Upper lobe of right lung (tissue), 1 donor: ENCODE data around the gene DIP2C. TPM values are rescaled to one million over a fixed set of nuclear protein-coding genes. Genes with fewer than 3 reads are reported as not detected.
"Not testable (repeated sequence)": the region's sequence is repeated elsewhere in the genome, so short reads cannot be mapped to it uniquely, and the experiment has no call there.

Source experiments
- ATAC-seq: fragments of 200-7000 bp; cut with Tn5 transposase; one replicate; pipeline ENCODE4 v1.9.1; 2020; ENCODE audit warnings: mild to moderate bottlenecking, moderate library complexity
- DNase-seq: peaks from one replicate; pipeline ENCODE4 v3.0.0-alpha.2; 2020
- H3K27ac ChIP-seq: fragments of 200-600 bp; one replicate; pipeline ENCODE4 v1.8.0; 2022
- H3K27me3 ChIP-seq: fragments of 200-600 bp; one replicate; pipeline ENCODE4 v1.8.0; 2022; ENCODE audit warnings: mild to moderate bottlenecking
- H3K36me3 ChIP-seq: fragments of 200-600 bp; one replicate; pipeline ENCODE4 v1.8.0; 2022
- H3K4me1 ChIP-seq: fragments of 200-600 bp; one replicate; pipeline ENCODE4 v1.8.0; 2022
- H3K4me3 ChIP-seq: fragments of 200-600 bp; one replicate; pipeline ENCODE4 v1.8.0; 2022; ENCODE audit warnings: mild to moderate bottlenecking
- H3K9me3 ChIP-seq: fragments of 200-600 bp; one replicate; pipeline ENCODE4 v1.8.0; 2022
- CTCF ChIP-seq: fragments of 200-600 bp; IDR thresholded peaks from one replicate; pipeline ENCODE4 v1.8.0; 2022; ENCODE audit warnings: antibody characterized with exemption
- intact Hi-C: fragments of 100-400 bp; cut with DNase I; formaldehyde crosslinking; loops from one replicate; pipeline ENCODE4 v1.11.0; 2022
- total RNA-seq: library from RNA; stranded (reverse); fragmentation: NEBNext Ultra II Directional; extraction: Animal tissue kit (Norgen Biotek cat#: 25700); gene quantifications from one replicate; pipeline ENCODE4 v1.2.1, GENCODE V29; 2021
- donor health status: DM: no; HTN: yes; CAD: no; lungs with severe emphysema.

Gene DIP2C
- total RNA-seq, 1 donor from 2014 or later, result 17.3 TPM

- Histone ChIP-seq H3K9me3 (no peaks in the 10 kb centered on the region), H3K27me3 (no peaks in the 10 kb centered on the region), H3K4me1 (peaks cover 17% of the 10 kb centered on the region), H3K27ac (no peak overlapping the region), H3K36me3 (no peaks in the 10 kb centered on the region), H3K4me3 (no peak overlapping the region)
- no peak for TF ChIP-seq CTCF
- intact Hi-C loops, result no loop called here
- DNase-seq (no peak), ATAC-seq (no peak)
These were observed 34.3 kb downstream of the DIP2C start for GRCh38 chr10:655184-655583.

GRCh38 chr10:654647-654996, 34.8 kb downstream of the DIP2C start:
- Histone ChIP-seq H3K27ac (no peak overlapping the region), H3K4me3 (no peak overlapping the region), H3K27me3 (no peaks in the 10 kb centered on the region), H3K36me3 (no peaks in the 10 kb centered on the region), H3K4me1 (peaks cover 20% of the 10 kb centered on the region), H3K9me3 (no peaks in the 10 kb centered on the region)
- TF ChIP-seq CTCF, result no peak
- ATAC-seq (no peak), DNase-seq (no peak)
- intact Hi-C loops, result no loop called here

DNA sequence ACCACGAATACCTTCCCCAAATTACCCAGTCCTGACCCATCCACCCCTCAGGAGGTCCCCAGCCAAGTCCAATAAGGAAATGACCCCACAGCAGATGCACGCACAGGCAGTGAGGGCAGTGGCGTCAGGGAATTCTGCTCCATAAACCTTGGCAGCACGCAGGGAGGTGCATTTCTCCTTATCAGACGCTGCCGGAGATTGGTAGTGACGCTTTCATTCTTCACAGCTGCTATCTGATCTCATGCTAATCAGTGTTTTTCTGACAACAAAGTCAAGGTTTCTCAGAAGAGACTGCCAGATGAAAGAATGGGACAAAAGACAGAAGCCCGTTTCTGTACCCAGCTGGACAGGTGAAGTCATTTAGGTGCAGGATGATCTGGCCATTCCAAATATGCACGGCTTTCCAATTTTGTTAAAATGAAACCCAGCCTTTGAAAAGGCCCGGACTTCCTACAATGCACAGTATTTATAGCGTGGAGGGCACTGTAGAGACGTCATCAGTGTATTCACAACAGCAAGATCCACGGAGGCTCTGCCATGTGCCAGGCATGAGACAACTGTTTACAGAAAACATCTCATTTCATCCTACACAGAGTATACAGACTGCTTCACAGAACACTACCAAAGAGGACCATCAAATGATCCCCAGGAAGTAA, 35.3 kb downstream of the DIP2C start:
- intact Hi-C loops, result no loop called here
- no peaks in the 10 kb centered on the region for H3K27me3 ChIP-seq
- DNase-seq (no peak), ATAC-seq (no peak)
- no peak overlapping the region for H3K27ac ChIP-seq
- H3K4me1 ChIP-seq, result peaks cover 17% of the 10 kb centered on the region
- TF ChIP-seq CTCF, result no peak
- H3K36me3 ChIP-seq, result no peaks in the 10 kb centered on the region
- H3K9me3 ChIP-seq, result no peaks in the 10 kb centered on the region
- H3K4me3 ChIP-seq, result no peak overlapping the region

DNA sequence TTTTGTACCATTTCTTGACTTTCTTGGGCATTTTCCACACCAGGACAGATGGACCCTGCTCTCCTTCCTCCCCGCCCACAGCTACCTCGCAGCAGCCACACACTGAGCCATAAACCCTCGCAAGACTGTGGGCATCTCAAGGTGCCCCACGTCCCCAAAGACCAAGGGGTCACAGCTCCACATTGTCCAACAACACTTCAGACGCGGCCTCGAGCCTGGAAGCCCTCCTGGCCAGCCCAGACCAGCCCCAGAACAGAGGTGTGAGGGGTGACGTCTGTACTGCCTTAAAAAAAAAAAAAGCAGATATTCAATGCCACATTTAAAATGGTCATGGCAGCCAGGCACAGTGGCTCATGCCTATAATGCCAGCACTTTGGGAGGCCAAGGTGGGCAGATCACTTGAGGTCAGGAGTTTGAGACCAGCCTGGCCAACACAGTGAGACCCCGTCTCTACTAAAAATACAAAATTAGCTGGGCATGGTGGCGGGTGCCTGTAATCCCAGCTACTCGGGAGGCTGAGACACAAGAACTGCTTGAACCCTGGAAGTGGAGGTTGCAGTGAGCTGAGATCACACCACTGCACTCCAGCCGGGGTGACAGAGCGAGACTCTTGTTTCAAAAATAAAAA, 36.5 kb downstream of the DIP2C start:
- H3K4me3 ChIP-seq, intact Hi-C loops, DNase-seq, ATAC-seq, H3K36me3 ChIP-seq, H3K27ac ChIP-seq, H3K9me3 ChIP-seq, H3K27me3 ChIP-seq: not testable (repeated sequence)
- H3K4me1 ChIP-seq, result peaks cover 16% of the 10 kb centered on the region

- H3K4me3 ChIP-seq, result no peak overlapping the region
- intact Hi-C loops, result no loop called here
- no peaks in the 10 kb centered on the region for H3K36me3 ChIP-seq
- H3K9me3 ChIP-seq, result no peaks in the 10 kb centered on the region
- DNase-seq, result no peak
- no peaks in the 10 kb centered on the region for H3K27me3 ChIP-seq
- ATAC-seq, result no peak
- H3K4me1 ChIP-seq, result peaks cover 16% of the 10 kb centered on the region
- H3K27ac ChIP-seq, result no peak overlapping the region
- no peak for TF ChIP-seq CTCF
These were observed 37.2 kb downstream of the DIP2C start for GRCh38 chr10:652233-652632.

DNA sequence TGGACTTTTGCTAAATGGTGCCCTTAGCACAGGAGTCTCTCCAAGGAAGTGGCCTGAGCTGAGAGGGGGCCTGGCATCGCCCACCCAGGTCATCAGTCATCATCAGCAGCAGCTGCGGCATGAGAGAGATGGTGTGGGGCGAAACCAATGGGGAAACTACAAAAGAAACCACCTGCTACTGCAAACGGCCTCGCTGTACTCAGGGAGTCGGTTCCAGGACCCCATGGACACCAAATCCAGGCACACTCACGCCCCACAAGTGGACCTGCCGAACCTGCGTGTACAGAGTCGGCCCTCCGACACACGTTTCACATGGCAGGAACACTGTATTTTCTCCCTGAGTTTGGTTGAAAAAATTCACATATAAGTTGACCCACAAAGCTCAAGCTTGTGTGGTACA, 37.8 kb downstream of the DIP2C start:
- H3K9me3 ChIP-seq, result no peaks in the 10 kb centered on the region
- H3K27me3 ChIP-seq, result no peaks in the 10 kb centered on the region
- no peak for ATAC-seq
- H3K4me3 ChIP-seq, result no peak overlapping the region
- H3K36me3 ChIP-seq, result no peaks in the 10 kb centered on the region
- H3K4me1 ChIP-seq, result peaks cover 16% of the 10 kb centered on the region
- intact Hi-C loops, result no loop called here
- no peak for TF ChIP-seq CTCF
- no peak for DNase-seq
- no peak overlapping the region for H3K27ac ChIP-seq
